HEK293 (cell line): ENCODE results near the gene KLHDC9.

Experiments
- ATF2 ChIP-seq: fragments of 450-650 bp; formaldehyde crosslinking; IDR thresholded peaks from 2 replicates; pipeline ENCODE4 v1.5.1; 2016; ENCODE audit warnings: missing biosample characterization, missing genetic modification characterization, low read depth
- FEZF1 ChIP-seq: fragments of 450-650 bp; formaldehyde crosslinking; IDR thresholded peaks from 2 replicates; pipeline ENCODE4 v1.5.1; 2016; ENCODE audit warnings: missing biosample characterization, missing genetic modification characterization
- KLF16 ChIP-seq: fragments of 450-650 bp; formaldehyde crosslinking; IDR thresholded peaks from 2 replicates; pipeline ENCODE4 v1.5.1; 2017; ENCODE audit warnings: missing biosample characterization, missing genetic modification characterization
- KLF17 ChIP-seq: fragments of 450-650 bp; formaldehyde crosslinking; IDR thresholded peaks from 2 replicates; pipeline ENCODE4 v1.5.1; 2016; ENCODE audit warnings: missing biosample characterization, missing genetic modification characterization
- KLF7 ChIP-seq: fragments of 450-650 bp; formaldehyde crosslinking; IDR thresholded peaks from 2 replicates; pipeline ENCODE4 v1.5.1; 2016; ENCODE audit warnings: missing biosample characterization, missing genetic modification characterization, borderline replicate concordance
- ZBTB10 ChIP-seq: fragments of 450-650 bp; formaldehyde crosslinking; IDR thresholded peaks from 2 replicates; pipeline ENCODE4 v1.5.1; 2016; ENCODE audit warnings: missing biosample characterization, missing genetic modification characterization
- ZBTB11 ChIP-seq: fragments of 450-650 bp; formaldehyde crosslinking; conservative IDR thresholded peaks from 2 replicates; pipeline ENCODE4 v1.5.1; 2016; ENCODE audit warnings: low read depth, missing biosample characterization, missing genetic modification characterization
- ZBTB20 ChIP-seq: fragments of 450-650 bp; formaldehyde crosslinking; IDR thresholded peaks from 2 replicates; pipeline ENCODE4 v1.5.1; 2016; ENCODE audit warnings: missing biosample characterization, missing genetic modification characterization
- ZBTB6 ChIP-seq: fragments of 450-650 bp; formaldehyde crosslinking; IDR thresholded peaks from 2 replicates; pipeline ENCODE4 v1.5.1; 2017; ENCODE audit warnings: missing biosample characterization, missing genetic modification characterization
- ZBTB7A ChIP-seq: fragments of 450-650 bp; formaldehyde crosslinking; IDR thresholded peaks from 2 replicates; pipeline ENCODE4 v1.5.1; 2016; ENCODE audit warnings: low read depth, missing biosample characterization, missing genetic modification characterization
- ZEB2 ChIP-seq: fragments of 450-650 bp; formaldehyde crosslinking; IDR thresholded peaks from 2 replicates; pipeline ENCODE4 v1.5.1; 2016; ENCODE audit warnings: missing biosample characterization, missing genetic modification characterization
- ZFHX2 ChIP-seq: fragments of 450-650 bp; formaldehyde crosslinking; conservative IDR thresholded peaks from 2 replicates; pipeline ENCODE4 v1.5.1; 2016; ENCODE audit warnings: missing biosample characterization, missing genetic modification characterization
- ZFP37 ChIP-seq: fragments of 450-650 bp; formaldehyde crosslinking; IDR thresholded peaks from 2 replicates; pipeline ENCODE4 v1.5.1; 2016; ENCODE audit warnings: missing biosample characterization, missing genetic modification characterization
- ZNF175 ChIP-seq: fragments of 450-650 bp; formaldehyde crosslinking; IDR thresholded peaks from 2 replicates; pipeline ENCODE4 v1.5.1; 2016; ENCODE audit warnings: missing biosample characterization, missing genetic modification characterization
- ZNF2 ChIP-seq: fragments of 450-650 bp; formaldehyde crosslinking; IDR thresholded peaks from 2 replicates; pipeline ENCODE4 v1.5.1; 2016; ENCODE audit warnings: missing biosample characterization, missing genetic modification characterization
- ZNF292 ChIP-seq: fragments of 450-650 bp; formaldehyde crosslinking; IDR thresholded peaks from 2 replicates; pipeline ENCODE4 v1.5.1; 2016; ENCODE audit warnings: low read depth, missing biosample characterization, missing genetic modification characterization, borderline replicate concordance
- ZNF558 ChIP-seq: fragments of 450-650 bp; formaldehyde crosslinking; IDR thresholded peaks from 2 replicates; pipeline ENCODE4 v1.5.1; 2016; ENCODE audit warnings: missing biosample characterization, missing genetic modification characterization
- ZNF596 ChIP-seq: fragments of 450-650 bp; IDR thresholded peaks from 2 replicates; pipeline ENCODE4 v1.5.0; 2018; ENCODE audit warnings: missing biosample characterization, mild to moderate bottlenecking, missing genetic modification characterization, moderate library complexity
- ZNF600 ChIP-seq: fragments of 450-650 bp; formaldehyde crosslinking; IDR thresholded peaks from 2 replicates; pipeline ENCODE4 v1.5.1; 2016; ENCODE audit warnings: missing biosample characterization, missing genetic modification characterization
- ZNF629 ChIP-seq: fragments of 450-650 bp; formaldehyde crosslinking; IDR thresholded peaks from 2 replicates; pipeline ENCODE4 v1.5.1; 2017; ENCODE audit warnings: missing biosample characterization, missing genetic modification characterization
- ZNF777 ChIP-seq: fragments of 450-650 bp; formaldehyde crosslinking; IDR thresholded peaks from 2 replicates; pipeline ENCODE4 v1.5.1; 2017; ENCODE audit warnings: missing biosample characterization, missing genetic modification characterization, borderline replicate concordance
- ZSCAN18 ChIP-seq: fragments of 450-650 bp; formaldehyde crosslinking; IDR thresholded peaks from 2 replicates; pipeline ENCODE4 v1.5.1; 2016; ENCODE audit warnings: missing biosample characterization, missing genetic modification characterization

The KLHDC9 gene

GRCh38 chr1:161117759-161118581 lies 19.8 kb downstream of the KLHDC9 start, which contains the start of the genes NIT1 and PFDN2 (continued):
- TF ChIP-seq ZBTB11 (tag by site-specific recombination) (peak; percentile 89), ZFP37 (tag by site-specific recombination) (peak; percentile 77; the same call in 1 of the 2 replicates), KLF7 (tag by site-specific recombination) (0 out of 2 replicates have a peak, but pooled peaks have one; percentile 14), ZNF629 (tag by site-specific recombination) (peak; percentile 85), ZFHX2 (tag by site-specific recombination) (peak; percentile 94), ZNF2 (tag by site-specific recombination) (peak; percentile 43), ZBTB20 (tag by site-specific recombination) (peak; percentile 71; the same call in 1 of the 2 replicates), KLF17 (tag by site-specific recombination) (peak; percentile 69; the same call in 1 of the 2 replicates), ZNF596 (no peak), ZBTB6 (tag by site-specific recombination) (no peak), ZBTB7A (tag by site-specific recombination) (0 out of 2 replicates have a peak, but pooled peaks have one; percentile 73), FEZF1 (tag by site-specific recombination) (peak; percentile 32; the same call in 1 of the 2 replicates), ZBTB10 (tag by site-specific recombination) (peak; percentile 84), ZSCAN18 (no peak), ZNF777 (tag by site-specific recombination) (no peak), ATF2 (tag by site-specific recombination) (no peak), KLF16 (tag by site-specific recombination) (peak; percentile 98), ZNF175 (tag by site-specific recombination) (no peak), ZEB2 (tag by site-specific recombination) (peak; percentile 81), ZNF600 (tag by site-specific recombination) (peak; percentile 97), ZNF292 (tag by site-specific recombination) (no peak), ZNF558 (tag by site-specific recombination) (no peak)
